Activated CD4-positive, alpha-beta memory T cell treated with anti-CD3 and anti-CD28 coated beads for 36 hours (primary cell): Measurements from ENCODE around the gene COPS8. TPM values are rescaled to one million over a fixed set of nuclear protein-coding genes. Genes with fewer than 3 reads are reported as not detected.

Experiments
- CTCF ChIA-PET: fragments of 350-600 bp; sonication (Branson Sonifier 250); formaldehyde crosslinking; loops from one replicate; lab custom pipeline; 2021; ENCODE audit warnings: antibody characterized with exemption, inconsistent platforms; lab: Charles Lee
- POLR2A ChIA-PET: fragments of 350-600 bp; sonication (Branson Sonifier 250); formaldehyde crosslinking; loops from one replicate; lab custom pipeline; 2021; ENCODE audit warnings: antibody characterized with exemption; lab: Charles Lee
- DNase-seq: peaks from one replicate; pipeline ENCODE4 v3.0.0-alpha.2; 2020
- H3K27ac Mint-ChIP-seq: one replicate; pipeline ENCODE4 v1.8.0; 2021; ENCODE audit warnings: mixed read lengths
- H3K27me3 Mint-ChIP-seq: one replicate; pipeline ENCODE4 v1.8.0; 2021; ENCODE audit warnings: mixed read lengths
- H3K36me3 Mint-ChIP-seq: one replicate; pipeline ENCODE4 v1.8.0; 2021; ENCODE audit warnings: mixed read lengths
- H3K4me1 Mint-ChIP-seq: one replicate; pipeline ENCODE4 v1.8.0; 2021; ENCODE audit warnings: low read depth, mixed read lengths
- H3K4me3 Mint-ChIP-seq: one replicate; pipeline ENCODE4 v1.8.0; 2021; ENCODE audit warnings: mild to moderate bottlenecking, mixed read lengths
- H3K9me3 Mint-ChIP-seq: one replicate; pipeline ENCODE4 v1.8.0; 2021; ENCODE audit warnings: mixed read lengths
- intact Hi-C: fragments of 100-400 bp; cut with micrococcal nuclease; formaldehyde crosslinking; loops from one replicate; pipeline ENCODE4 v1.15.1; 2023
- total RNA-seq, 2 experiments: library from RNA; stranded (reverse); gene quantifications; one replicate each; pipeline ENCODE4 v1.2.3, GENCODE V29; 2021

The COPS8 gene
- total RNA-seq, 2 experiments from 2014 or later, result 61.1 to 66.8 TPM

DNA sequence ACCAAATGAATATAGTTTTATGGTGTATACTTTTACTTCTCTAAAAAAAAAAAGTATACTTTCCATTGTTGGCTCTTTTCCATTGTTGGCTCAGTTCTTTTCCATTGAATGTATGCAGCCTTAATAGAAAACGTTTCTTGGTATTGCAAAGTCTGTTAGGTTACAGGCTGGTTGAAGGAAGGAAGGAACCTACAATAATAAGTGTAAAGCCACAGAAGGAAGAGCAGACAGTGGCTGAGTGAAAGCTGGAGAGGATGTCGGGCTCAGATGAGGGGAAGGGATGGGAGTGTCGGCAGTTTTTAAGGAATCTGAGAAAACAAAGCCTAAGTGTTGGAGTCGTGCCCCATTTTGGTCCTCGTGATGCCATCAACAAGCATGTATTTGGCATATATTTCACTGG, 6.8 kb downstream of the COPS8 start:
- intact Hi-C loops, result no loop called here
- H3K4me3 Mint-ChIP-seq, result no peak overlapping the region
- no peak overlapping the region for H3K27ac Mint-ChIP-seq
- peaks cover under 1% of the 10 kb centered on the region for H3K4me1 Mint-ChIP-seq
- no peaks in the 10 kb centered on the region for H3K9me3 Mint-ChIP-seq
- peaks cover 30% of the 10 kb centered on the region for H3K36me3 Mint-ChIP-seq
- no peaks in the 10 kb centered on the region for H3K27me3 Mint-ChIP-seq
- DNase-seq, result no peak
- CTCF ChIA-PET, result no interaction called here
- POLR2A ChIA-PET, result no interaction called here

DNA sequence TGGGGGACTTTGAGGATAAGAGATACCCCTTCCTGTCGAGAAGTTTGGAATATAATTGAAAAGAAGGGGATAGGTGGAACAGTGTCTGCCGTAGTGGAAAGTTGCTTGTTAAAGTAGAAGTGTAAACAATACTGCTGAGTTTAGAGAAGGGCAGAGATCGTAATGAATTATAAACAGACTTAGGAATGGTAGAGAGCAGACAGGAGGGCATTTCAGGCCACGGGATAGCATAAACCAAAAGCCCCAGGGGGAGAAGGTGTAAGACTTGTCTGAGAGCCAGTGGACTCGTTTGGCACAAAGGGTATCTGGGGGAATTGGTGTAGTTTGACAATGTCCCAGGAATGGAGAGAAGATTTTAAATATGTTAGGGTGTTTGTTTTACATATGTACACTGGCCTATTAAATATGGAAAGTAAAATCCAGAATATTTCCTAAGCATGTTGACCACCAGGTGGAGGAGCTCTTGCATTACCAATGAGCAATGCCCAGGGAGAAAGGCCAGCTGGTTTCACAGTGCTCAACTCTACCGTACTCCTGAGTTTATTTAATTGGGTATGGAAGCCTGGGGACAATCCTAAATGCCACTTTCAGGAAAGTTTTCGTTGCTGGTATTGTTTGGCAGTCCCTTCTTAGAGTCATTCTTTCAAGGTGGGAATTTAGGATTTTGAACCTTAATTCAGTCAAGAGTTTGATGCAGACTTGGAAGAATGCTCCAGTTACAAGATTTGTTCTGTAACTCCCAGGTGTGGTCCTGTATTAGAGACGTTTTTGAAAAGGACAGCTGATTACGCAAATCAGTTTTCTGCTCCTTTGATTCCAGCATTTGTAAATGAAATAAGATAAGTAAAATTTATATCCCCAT, 7.5 kb downstream of the COPS8 start:
- peaks cover 34% of the 10 kb centered on the region for H3K36me3 Mint-ChIP-seq
- no peak overlapping the region for H3K27ac Mint-ChIP-seq
- H3K4me3 Mint-ChIP-seq, result no peak overlapping the region
- intact Hi-C loops, result no loop called here
- peaks cover 1% of the 10 kb centered on the region for H3K4me1 Mint-ChIP-seq
- no peak for DNase-seq
- H3K9me3 Mint-ChIP-seq, result no peaks in the 10 kb centered on the region
- ChIA-PET POLR2A (no interaction called here), CTCF (interaction anchor here (0.8 kb wide), 1 partner anchor 18 kb away, joined by 5 read pairs; no protein-coding TSS in a partner anchor)
- H3K27me3 Mint-ChIP-seq, result no peaks in the 10 kb centered on the region

DNA sequence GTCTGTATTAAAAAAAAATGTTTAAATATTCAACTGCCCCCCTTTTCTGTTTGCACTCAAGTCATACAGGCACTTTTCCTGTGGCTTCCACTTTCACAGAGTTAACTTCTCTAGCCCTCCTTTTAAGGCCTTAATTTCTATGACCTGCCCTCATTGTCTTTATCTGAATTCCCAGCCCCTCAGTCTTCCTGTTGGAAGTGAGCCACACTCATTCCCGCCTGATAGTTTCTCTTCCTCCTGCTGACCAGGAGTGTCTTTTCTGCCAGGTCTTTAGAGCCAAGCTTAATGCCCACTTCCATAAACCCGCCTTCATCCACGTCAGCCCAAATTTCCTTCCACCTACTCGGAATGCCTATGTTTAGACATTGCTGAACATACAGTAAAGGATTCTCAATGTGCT, 10.5 kb downstream of the COPS8 start:
- no peaks in the 10 kb centered on the region for H3K9me3 Mint-ChIP-seq
- H3K27ac Mint-ChIP-seq, result no peak overlapping the region
- H3K27me3 Mint-ChIP-seq, result no peaks in the 10 kb centered on the region
- DNase-seq, result no peak
- ChIA-PET CTCF (interaction anchor here (0.6 kb wide), 1 partner anchor 417 kb away, joined by 4 read pairs; no protein-coding TSS in a partner anchor), POLR2A (interaction anchor here (1.4 kb wide), 1 partner anchor 11 kb away, joined by 4 read pairs; the partner anchor contains the start of gene COPS8)
- H3K4me3 Mint-ChIP-seq, result no peak overlapping the region
- peaks cover 53% of the 10 kb centered on the region for H3K36me3 Mint-ChIP-seq
- intact Hi-C loops, result no loop called here
- peaks cover 1% of the 10 kb centered on the region for H3K4me1 Mint-ChIP-seq

DNA sequence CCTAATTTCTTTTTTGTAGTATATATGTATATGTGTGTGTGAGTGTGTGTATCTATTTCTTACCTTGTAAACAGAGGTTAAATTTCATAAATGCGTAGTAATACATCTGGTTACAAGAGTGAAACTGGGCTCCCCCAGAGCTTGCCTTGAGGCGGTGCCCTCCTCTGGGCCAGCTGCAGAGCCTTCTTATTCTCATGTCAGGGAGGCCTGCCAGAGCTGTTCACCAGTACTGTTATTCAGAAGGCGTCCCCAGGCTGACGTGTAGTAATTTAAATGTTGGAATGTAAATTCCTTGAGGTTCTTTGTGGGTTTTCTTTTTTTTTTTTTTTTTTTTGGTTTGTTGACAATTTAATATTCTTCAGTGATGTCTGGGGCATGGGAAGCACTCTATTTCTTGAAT, 11.2 kb downstream of the COPS8 start:
- Mint-ChIP-seq H3K9me3 (no peaks in the 10 kb centered on the region), H3K36me3 (peaks cover 59% of the 10 kb centered on the region), H3K4me3 (no peak overlapping the region), H3K27me3 (no peaks in the 10 kb centered on the region), H3K27ac (no peak overlapping the region), H3K4me1 (peaks cover 1% of the 10 kb centered on the region)
- ChIA-PET CTCF (interaction anchor here (0.6 kb wide), 1 partner anchor 416 kb away, joined by 4 read pairs; no protein-coding TSS in a partner anchor), POLR2A (interaction anchor here (1.2 kb wide), 1 partner anchor 12 kb away, joined by 3 read pairs; no protein-coding TSS in a partner anchor)
- no peak for DNase-seq
- intact Hi-C loops, result no loop called here

DNA sequence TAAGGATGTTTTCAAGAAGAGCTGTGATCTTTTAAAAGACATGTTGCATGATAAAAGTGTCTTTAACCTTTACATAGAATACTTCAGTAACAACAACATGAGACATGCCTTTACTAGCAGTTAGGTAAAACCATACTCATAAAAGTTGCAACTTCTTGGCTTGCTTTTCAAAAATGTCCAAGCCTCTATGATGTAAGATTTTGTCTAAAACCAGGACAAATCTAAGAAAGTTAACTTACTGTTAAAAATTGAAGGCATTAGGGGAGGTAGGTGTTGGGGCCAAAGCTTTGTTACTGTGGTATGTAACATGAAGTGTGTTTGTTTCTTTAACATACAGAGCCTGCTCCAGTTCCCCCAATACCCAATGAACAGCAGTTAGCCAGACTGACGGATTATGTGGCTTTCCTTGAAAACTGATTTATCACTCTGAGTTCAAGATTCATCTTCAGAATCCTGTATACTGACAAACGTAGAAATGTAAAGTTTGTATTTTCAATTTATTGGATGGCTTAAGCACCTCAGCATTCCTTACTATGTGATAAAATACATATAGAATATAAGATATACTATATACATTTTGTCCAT, 11.7 kb downstream of the COPS8 start:
- Mint-ChIP-seq H3K9me3 (no peaks in the 10 kb centered on the region), H3K36me3 (peaks cover 56% of the 10 kb centered on the region), H3K27me3 (no peaks in the 10 kb centered on the region), H3K27ac (no peak overlapping the region), H3K4me1 (peaks cover 1% of the 10 kb centered on the region), H3K4me3 (no peak overlapping the region)
- CTCF ChIA-PET, result no interaction called here
- intact Hi-C loops, result no loop called here
- no peak for DNase-seq
- POLR2A ChIA-PET, result interaction anchor here (1.2 kb wide), 1 partner anchor 12 kb away, joined by 3 read pairs; no protein-coding TSS in a partner anchor

DNA sequence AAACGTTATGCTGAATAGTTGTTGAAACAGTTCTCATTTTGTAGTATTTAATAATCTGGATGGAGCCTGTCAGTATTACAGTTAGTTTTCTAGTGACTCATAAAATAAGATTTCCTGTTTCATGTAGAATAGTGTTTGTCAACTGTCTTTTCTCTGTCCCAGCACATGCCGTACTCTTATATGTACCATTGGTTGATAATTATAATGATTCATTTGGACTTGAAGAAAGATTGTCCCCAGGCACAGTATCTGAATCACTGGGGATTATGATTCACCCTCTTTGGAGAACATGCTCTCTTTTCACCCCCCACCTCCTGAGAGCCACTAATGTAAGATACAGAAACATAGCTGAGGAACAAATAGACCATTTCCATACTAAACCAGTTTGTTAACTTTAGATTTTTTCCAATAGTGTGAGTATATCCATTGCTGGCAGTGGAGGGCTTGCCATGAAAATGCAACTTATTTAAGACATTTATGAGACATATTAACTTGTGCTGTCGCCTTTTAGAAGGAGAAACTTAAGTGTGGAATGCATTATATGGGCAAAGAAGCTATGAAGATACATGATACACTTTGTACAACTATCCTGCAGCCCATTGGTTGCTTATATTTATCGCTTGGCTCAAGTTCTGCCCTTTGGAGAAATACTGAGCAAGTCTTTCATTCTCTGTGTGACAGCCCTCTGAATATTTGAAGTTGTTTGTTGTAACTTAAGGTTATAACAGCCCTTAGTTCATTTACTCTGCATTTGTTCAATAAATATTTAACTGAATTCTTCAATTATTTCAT, 12.4 kb downstream of the COPS8 start:
- Mint-ChIP-seq H3K4me3 (no peak overlapping the region), H3K27ac (no peak overlapping the region), H3K9me3 (no peaks in the 10 kb centered on the region), H3K27me3 (no peaks in the 10 kb centered on the region), H3K4me1 (peaks cover 1% of the 10 kb centered on the region), H3K36me3 (peaks cover 57% of the 10 kb centered on the region)
- ChIA-PET CTCF (no interaction called here), POLR2A (no interaction called here)
- intact Hi-C loops, result no loop called here
- no peak for DNase-seq

DNA sequence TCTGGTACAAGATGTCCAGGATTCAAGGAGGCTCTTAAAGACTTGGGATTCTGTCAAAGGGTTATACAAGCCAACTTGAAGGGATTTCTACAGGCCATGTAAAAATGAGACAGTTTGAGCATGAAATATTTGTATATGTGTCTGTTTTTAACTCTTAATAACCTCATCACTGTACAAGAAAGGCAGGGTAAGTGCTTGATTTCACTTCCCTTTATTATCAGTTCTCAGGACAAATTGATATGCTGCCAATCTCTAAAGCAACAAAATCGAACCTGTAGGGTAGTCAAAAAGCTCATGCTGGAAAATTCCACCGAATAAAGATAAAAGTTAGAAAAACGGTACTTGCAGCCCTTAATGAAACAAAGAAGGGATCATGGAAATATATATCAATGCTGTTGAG, 14.1 kb downstream of the COPS8 start:
- no peak for DNase-seq
- H3K9me3 Mint-ChIP-seq, result no peaks in the 10 kb centered on the region
- H3K4me1 Mint-ChIP-seq, result peaks cover 1% of the 10 kb centered on the region
- intact Hi-C loops, result no loop called here
- ChIA-PET CTCF (no interaction called here), POLR2A (no interaction called here)
- no peak overlapping the region for H3K27ac Mint-ChIP-seq
- H3K36me3 Mint-ChIP-seq, result peaks cover 53% of the 10 kb centered on the region
- no peaks in the 10 kb centered on the region for H3K27me3 Mint-ChIP-seq
- no peak overlapping the region for H3K4me3 Mint-ChIP-seq

DNA sequence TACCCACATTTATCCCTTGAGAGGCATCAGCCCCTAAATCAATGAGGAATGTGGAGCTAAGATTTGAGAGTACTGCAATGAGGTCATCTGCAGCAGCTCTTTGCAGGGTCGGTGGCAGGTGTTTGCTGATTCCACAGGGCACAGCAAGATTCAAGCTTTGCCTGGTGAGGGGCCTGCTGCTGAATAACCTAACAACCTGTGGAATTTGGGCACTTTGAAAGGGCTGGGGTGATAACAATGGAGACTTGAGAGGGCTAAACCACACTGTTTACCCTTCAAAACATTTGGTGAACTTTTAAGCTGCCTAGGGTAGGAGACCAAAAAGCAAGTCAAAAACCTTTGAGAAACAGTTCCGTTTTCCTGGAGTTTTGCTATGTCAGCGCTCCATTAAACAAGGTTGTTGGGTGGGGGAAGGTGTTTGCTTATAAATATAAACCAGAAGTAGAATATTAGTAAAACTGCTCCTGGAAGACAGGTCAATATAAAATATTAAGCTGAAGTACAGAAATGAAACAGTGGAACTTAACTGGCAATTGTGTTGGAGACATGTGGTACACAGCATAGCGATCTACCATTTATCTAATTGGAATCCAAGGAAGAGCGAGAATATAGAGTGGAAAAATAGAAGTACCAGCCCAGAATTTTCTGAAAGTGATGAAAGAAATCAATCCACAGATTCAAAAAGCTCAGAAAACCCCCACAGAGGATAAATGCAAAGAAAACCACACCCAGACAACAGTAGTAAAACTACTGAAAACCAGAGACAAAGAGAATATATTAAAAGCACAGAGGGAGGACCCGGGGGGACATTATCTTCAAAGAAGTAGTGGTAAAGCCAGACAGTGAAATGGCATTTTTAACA, 15.7 kb downstream of the COPS8 start:
- POLR2A ChIA-PET, result no interaction called here
- peaks cover 58% of the 10 kb centered on the region for H3K36me3 Mint-ChIP-seq
- intact Hi-C loops, result no loop called here

DNA sequence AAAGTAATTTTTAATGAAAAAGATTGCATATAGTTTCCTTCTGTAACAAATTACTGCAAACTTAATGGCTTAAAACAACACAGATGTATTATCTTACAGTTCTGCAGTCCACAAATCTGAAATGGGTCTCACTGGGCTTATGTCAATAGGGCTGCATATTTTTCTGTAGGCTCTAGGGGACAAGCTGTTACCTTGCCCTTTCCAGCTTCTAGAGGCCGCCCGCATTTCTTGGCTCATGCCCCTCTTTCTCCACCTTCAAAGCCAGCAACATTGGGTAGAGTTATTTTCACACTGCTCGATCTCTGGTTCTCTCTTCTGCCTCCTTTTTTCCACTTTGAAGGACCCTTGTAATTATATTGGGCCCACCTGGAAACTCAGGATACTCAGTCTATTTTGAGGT, 16.7 kb downstream of the COPS8 start:
- intact Hi-C loops, result no loop called here
- Mint-ChIP-seq H3K36me3 (peaks cover 54% of the 10 kb centered on the region), H3K9me3 (peaks cover 3% of the 10 kb centered on the region), H3K4me3 (no peak overlapping the region), H3K4me1 (peaks cover 1% of the 10 kb centered on the region), H3K27me3 (no peaks in the 10 kb centered on the region), H3K27ac (no peak overlapping the region)
- POLR2A ChIA-PET, result no interaction called here
- CTCF ChIA-PET, result no interaction called here
- no peak for DNase-seq

More for the DNA sequence above, 15.7 kb downstream of the COPS8 start:
- Mint-ChIP-seq H3K4me1 (peaks cover 1% of the 10 kb centered on the region), H3K27ac (no peak overlapping the region), H3K27me3 (no peaks in the 10 kb centered on the region), H3K9me3 (no peaks in the 10 kb centered on the region), H3K4me3 (no peak overlapping the region)
- CTCF ChIA-PET, result no interaction called here
- no peak for DNase-seq

DNA sequence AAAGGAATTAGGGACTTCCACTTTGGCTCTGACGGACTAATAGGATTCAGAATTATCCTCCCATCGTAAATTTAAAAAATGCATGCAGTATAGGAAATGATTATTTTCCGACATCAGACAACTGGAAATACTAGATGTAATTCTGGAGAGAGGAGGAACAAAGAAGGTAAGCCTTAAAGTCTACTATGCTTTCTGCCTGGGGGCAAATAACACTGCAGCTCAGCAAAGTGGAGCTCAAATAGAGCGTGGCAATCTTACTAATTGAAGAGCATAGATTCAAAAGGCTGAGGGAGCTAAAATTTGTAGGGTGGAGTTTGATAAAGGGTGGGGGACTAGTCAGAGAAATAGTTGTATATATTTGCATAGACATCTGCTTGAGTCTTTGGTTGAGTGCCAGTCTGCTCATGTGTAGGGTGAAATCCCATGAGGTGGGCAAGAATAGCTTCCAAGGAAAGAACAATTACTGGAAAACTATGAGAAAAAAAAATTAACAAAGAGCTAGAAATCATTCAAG, 23.8 kb downstream of the COPS8 start:
- no peak overlapping the region for H3K4me3 Mint-ChIP-seq
- H3K27ac Mint-ChIP-seq, result no peak overlapping the region
- ChIA-PET CTCF (interaction anchor here (1.0 kb wide), 1 partner anchor 13 kb away, joined by 5 read pairs; no protein-coding TSS in a partner anchor), POLR2A (no interaction called here)
- H3K27me3 Mint-ChIP-seq, result no peaks in the 10 kb centered on the region
- intact Hi-C loops, result no loop called here
- no peaks in the 10 kb centered on the region for H3K4me1 Mint-ChIP-seq
- H3K9me3 Mint-ChIP-seq, result peaks cover 26% of the 10 kb centered on the region
- H3K36me3 Mint-ChIP-seq, result peaks cover 37% of the 10 kb centered on the region
- no peak for DNase-seq
